Activated CD4-positive, CD25-positive, alpha-beta regulatory T cell treated with anti-CD3 and anti-CD28 coated beads, Interleukin-2, amount 50 U/mL, for 72 hours (primary cell): ENCODE measurements around the gene USP9X.
"Not testable (repeated sequence)": the region's sequence is repeated elsewhere in the genome, so short reads cannot be mapped to it uniquely, and the experiment has no call there.

ENCODE experiments used
- DNase-seq: peaks from one replicate; pipeline ENCODE4 v3.0.0; 2021

USP9X gene, protein sequence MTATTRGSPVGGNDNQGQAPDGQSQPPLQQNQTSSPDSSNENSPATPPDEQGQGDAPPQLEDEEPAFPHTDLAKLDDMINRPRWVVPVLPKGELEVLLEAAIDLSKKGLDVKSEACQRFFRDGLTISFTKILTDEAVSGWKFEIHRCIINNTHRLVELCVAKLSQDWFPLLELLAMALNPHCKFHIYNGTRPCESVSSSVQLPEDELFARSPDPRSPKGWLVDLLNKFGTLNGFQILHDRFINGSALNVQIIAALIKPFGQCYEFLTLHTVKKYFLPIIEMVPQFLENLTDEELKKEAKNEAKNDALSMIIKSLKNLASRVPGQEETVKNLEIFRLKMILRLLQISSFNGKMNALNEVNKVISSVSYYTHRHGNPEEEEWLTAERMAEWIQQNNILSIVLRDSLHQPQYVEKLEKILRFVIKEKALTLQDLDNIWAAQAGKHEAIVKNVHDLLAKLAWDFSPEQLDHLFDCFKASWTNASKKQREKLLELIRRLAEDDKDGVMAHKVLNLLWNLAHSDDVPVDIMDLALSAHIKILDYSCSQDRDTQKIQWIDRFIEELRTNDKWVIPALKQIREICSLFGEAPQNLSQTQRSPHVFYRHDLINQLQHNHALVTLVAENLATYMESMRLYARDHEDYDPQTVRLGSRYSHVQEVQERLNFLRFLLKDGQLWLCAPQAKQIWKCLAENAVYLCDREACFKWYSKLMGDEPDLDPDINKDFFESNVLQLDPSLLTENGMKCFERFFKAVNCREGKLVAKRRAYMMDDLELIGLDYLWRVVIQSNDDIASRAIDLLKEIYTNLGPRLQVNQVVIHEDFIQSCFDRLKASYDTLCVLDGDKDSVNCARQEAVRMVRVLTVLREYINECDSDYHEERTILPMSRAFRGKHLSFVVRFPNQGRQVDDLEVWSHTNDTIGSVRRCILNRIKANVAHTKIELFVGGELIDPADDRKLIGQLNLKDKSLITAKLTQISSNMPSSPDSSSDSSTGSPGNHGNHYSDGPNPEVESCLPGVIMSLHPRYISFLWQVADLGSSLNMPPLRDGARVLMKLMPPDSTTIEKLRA (N-terminal part only)

DNA sequence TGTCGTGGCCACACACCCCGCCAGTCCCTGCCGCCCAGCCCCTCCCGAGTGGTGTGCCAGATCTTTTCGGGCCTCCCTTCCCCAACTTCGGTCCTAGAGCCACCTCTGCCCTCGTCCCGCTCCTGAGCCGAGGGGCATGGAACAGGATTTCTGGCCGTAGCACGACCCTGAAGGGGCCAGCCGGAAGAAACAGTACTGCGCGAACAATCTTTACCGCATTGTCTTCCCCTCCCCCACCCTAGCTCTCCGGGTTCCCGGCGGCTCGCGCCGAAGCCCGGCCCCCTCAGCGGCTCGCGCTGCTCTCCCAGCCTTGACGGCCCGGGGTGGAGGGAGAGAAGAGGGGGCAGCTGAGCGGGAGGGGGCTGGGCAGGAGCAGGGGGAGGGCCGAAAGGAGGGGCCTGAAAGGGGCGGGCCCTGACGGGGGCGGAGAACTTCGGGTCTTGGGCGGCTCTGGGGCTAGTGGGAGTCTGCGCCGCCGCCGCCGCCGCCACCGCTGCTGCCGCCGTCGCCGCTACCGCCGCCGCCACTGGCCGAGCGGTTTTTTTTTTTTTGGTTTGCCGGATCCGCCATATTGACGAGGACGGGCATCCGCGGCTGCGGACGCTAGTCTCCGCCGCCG lies at the start of gene USP9X:
Gene USP9X, plus strand, starts transcription at position 553 of the 619 bp plus-strand sequence. CDS start 38,184 bp downstream, outside the sequence.
- peak; percentile 89 for DNase-seq

DNA sequence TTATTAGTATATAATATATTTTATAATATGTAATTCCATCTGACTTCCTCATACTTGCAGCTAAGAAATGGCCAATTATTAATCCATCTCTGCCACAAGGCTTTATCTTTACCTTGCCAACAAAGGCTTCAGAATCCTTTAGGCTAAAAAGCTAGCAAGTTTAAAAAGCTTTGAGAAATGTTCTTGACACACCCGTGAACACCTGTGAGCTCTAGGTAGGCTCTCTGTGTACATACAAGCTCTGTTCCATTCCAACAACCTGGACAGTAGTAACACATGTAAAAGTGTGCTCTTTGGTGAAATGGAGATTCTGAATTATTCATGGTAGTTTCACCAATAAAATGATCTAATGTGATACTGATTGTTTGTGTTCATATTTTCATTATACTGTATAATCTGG lies 49.7 kb upstream of the USP9X start:
- DNase-seq = no peak

DNA sequence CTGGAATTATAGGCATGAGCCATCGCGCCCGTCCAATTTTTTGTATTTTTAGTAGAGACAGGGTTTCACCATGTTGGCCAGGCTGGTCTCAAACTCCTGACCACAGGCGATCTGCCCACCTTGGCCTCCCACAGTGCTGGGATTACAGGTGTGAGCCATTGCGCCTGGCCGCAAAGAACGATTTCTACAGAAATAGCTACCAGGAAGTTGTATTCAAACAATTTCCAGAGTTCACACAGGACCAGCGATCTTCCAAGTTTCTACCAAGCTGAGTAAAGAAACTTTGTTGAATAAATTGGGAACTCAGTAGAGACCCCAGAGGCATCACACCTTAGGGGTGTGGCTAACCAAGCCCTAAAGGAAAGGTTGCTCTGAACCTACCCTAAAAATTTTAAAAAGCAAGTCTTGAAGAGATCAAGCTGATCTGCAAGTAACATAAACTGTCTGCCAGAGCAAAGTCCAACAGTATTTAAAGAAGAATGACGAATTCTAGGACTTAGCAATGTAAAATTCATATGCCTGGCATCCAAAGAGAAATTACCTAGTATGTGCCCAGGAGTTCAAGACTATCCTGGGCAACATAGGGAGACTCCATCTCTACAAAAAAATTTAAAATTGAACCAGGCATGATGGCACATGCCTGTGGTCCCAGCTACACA lies 48.4 kb upstream of the USP9X start:
- no peak for DNase-seq

DNA sequence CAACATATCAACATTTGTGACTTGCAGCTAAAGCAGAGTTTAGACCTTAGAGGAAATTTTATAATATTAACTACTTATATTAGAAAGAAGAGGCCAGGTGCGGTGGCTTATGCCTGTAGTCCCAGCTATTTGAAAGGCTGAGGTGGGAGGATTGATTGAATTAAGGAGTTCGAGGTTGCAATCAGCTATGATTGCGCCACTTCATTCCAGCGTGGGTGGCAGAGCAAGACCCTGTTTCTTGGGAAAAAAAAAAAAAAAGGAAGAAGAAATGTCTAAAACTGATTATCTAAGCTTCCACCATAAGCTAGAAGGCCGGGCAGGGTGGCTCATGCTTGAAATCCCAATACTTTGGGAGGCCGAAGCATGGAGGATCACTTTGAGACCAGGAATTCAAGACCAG lies 42.0 kb upstream of the USP9X start:
- no peak for DNase-seq

DNA sequence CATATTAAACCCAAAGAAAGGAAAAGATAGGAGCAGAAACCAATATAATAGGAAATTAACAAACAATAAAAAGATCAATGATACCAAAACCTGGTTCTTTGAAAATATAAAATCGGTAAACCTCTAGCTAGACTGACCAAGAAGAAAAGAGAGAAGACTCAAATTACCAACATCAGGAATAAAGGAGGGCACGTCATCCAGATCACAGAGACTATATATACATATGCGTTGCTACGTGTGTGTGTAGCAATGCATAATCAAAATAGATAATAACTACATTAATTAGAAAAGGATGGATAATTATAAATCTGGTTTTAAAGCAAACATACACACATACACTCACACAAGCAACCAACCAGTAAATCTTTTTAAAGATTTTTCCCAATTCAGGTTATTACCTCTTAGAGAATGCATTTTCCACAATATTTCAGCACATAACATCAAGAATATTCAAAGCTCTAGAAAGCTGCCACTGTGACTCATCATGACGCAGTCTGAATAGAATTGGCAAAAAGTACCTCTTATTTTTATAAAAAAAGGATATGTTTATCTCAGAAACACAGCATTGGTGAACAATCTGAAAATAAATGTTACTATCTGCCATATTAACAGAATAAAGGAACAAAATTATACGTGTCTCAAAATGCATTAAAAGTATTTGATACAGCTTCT lies 41.4 kb upstream of the USP9X start:
- DNase-seq = no peak

DNA sequence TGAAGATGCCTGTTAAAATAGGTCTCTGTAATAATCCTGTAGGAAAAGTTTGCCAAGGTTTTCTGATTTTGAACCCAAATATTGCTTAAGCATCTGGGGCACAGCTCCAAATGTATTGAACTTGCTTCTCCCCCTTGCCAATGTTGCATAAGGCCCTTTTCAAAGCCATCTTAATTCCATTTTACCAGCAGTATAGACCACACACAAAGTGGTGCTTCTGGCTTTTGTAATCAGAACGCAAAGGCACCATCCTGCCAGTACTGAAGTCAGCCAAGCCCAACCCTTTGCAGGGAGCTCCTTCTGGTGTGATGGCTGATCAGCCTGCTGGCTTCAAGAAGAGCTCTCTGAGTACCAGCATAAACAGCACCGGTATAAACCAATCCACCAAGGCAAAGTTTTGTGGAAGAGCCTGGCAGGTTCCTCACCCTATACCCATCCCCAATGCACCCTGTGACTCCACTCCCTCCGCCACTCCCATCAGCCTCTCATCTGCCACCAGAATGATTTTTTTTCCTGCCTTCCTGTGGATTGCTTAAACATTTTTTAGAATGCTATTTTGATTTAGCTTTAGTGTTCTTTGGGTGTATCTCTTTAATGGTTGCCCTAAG lies 39.2 kb upstream of the USP9X start:
- DNase-seq = no peak

DNA sequence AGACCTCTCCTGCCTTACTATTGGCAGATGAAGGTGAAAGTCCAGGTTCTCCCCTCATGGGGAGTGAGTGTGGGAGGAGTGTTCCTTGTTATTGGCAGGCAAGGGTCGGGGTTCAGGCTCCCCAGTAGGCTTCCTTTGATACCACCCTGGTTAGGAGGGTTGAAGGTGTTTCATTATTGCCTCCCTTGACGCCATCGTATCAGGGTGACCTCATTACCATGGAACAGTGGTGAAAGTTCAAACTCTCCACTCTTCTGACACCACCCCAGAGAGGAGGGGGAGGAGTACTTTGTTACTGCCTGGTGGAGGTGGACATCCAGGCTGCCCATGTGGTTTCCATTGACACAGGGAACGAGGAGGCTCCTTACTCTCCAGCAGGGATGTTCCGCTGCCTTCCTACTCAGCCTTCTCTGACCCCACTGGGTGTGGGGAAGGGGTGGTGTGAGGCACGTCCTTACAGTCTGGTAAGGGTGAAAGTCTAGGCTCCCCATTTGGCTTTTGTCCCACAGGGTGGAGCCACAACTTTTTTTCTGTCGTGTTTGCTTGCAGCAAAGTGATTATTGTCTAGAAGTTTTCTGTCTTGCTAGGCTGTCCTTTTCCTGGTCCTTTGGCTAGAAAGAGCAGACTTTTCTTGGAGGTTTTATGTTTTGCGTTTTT lies 37.2 kb upstream of the USP9X start:
- no peak for DNase-seq

DNA sequence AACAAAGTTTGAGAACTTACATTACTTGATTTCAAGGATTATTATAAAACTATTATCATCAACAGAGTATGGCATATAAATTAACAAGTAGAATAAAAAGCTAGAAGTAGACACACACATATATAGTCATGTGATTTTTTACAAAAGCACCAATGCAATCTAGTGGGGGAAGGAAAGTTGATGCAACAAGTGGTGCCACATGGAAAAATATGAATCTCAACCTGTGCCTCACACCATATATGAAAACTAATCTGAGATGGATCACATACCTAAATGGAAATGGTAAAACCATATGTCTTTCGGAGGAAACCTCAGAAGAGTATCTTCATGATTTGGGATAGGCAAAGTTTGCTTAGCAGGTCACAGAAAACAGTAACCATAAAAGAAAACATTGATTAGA lies 34.9 kb upstream of the USP9X start:
- no peak for DNase-seq

DNA sequence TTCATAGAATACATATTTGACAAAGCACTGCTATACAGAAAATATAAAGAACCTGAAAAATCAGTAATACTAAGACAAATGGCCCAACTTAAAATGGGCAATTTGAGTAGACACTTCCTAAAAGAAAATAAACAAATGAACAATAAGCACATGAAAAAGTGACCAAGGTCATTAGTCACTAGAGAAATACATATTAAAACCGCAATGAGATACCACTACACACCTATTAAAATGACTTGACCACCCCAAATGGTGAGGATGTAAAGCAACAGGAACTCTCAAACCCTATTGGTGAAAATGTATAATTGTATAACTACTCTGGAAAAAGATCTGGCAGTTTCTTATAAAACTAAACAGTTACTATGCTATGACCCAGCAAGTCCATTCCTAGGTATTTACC lies 34.0 kb upstream of the USP9X start:
- DNase-seq = no peak

DNA sequence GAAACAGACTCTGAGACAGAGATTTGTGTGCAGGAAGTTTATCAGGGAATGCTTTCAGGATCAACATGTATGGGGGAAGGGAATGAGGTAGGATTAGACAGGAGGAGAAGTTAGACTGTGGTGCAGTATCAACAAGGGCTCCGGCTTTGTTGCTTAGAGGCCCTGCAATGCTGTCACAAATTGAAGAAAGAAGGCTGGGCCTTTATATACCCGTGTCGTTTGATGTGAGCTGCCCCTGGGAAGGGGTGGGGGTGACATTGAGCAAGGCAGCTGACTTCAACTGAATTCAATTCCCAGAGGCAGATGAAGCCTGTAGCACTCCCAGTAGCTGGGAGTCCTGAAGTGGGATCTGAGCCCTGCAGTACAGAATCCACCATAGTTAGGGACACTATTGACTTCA lies 29.5 kb upstream of the USP9X start:
- DNase-seq = no peak

DNA sequence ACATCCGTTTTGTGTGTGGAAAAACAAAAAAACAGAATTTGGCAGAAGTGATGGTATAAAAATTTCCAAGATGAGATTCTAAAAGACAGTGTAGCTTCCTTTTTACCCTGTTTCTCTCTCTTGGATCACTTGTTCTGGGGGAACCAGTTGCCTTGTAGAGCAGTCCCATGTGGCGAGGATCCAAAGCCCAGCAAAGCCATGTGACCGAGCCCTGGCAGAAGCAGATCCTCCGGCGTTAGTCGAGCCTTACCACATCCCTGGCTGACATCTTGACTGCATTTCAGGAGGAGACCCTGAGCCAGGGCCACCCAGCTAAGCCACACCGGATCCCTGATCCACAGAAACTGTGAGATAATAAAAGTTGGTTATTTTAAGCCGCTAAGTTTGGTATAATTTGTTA lies 22.0 kb upstream of the USP9X start:
- DNase-seq = not testable (repeated sequence)

DNA sequence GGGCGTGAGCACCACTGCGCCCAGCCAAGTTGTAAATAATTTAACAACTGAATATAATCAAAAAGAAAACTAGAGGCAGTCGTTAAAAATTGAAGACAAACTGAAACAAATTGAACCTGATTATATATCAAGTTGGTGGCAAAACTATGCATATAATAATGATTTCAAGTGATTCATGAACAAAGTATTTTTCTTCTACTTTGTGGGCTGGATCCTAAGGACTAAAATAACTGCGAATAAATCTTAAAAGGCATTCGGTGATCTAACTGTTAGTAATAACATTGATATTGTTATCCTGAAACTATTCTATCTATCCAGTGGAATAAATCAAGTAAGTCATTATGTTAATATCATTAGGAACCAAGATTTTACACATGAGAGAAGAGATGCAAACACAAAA lies 21.2 kb upstream of the USP9X start:
- DNase-seq = no peak

DNA sequence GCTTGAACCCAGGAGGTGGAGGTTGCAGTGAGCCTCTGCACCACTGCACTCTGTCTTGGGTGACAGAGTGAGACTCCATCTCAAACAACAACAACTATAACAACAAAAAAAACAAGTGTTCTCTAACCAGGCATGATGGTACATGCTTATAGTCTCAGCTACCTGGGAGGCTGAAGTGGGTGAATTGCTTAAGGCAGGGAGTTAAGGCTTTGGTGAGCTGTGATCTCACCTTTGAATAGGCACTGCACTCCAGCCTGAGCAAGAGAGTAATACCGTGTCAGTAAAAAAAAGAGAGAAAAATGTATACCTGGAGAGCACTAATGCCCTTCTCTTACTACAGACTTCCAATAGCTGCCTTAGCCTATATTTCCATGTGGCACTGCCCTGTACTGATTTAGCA lies 18.9 kb upstream of the USP9X start:
- no peak for DNase-seq

DNA sequence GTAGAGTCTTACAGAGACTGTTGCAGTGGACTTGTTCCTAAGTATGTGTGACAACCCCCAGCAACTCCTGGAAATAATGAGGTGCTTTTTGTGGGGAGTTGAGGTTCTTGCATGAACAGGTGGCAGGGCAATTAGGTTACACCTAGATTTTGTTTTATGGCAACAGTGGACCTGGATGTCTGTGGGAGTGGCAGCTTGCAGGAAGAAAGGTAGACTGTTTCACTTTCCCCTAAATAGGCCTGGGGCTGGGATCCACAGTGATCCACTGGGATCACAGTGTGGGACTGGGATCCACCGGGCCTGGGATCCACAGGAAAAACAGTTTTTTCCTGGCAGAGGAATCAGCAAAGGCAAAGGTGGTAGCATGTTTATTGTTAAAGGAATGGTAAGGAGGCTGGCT lies 18.3 kb upstream of the USP9X start:
- DNase-seq = no peak

DNA sequence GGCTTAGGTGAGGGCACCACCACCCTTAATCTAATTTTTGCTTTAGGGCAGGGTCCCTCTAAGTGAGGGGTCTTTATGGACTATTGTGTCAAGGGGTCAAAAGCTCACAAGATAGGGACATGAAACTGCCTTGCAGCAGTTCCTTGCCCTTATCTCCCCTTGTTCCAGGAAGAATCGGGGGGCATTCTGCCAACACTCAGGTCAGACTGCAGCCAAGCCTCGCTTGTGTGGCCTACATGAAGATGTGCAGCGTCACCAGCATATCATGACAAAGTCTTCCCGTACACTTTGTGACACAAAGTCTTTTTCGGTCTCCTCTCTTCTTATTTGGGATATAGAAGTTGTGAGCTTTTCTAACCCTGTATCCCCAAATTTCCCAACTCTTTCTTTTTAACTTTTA lies 17.5 kb upstream of the USP9X start:
- no peak for DNase-seq

DNA sequence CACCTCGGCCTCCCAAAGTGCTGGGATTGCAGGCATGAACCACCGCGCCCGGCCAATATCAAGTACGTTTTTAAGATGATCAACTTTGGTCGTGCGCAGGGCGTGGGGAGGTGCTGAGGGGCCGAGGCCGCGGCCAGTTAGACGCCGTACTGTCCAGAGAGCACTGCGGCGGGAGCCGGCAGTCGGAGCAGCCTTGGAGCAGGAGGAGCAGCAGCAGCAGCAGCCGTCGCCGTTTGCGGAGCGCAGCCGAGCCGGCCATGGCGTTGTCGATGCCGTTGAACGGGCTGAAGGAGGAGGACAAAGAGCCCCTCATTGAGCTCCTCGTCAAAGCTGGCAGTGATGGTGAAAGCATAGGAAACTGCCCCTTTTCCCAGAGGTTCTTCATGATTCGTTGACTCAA lies 8.5 kb upstream of the USP9X start:
- DNase-seq = no peak

DNA sequence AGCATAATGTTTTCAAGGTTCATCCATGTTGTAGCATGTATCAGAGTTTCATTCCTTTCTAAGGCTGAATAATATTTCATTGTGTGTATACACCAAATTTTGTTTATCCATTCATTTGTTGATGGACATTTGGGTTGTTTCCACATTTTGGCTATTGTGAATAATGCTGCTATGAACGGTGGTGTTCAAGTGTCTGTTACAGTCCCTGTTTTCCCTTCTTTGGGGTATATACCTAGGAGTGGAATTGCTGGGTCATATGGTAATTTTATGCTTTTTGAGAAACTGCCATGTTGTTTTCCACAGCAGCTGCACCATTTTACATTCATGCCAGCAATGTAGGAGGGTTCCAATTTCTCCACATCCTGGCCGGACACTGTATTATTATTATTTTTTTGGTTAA lies 3.4 kb upstream of the USP9X start:
- DNase-seq = no peak

DNA sequence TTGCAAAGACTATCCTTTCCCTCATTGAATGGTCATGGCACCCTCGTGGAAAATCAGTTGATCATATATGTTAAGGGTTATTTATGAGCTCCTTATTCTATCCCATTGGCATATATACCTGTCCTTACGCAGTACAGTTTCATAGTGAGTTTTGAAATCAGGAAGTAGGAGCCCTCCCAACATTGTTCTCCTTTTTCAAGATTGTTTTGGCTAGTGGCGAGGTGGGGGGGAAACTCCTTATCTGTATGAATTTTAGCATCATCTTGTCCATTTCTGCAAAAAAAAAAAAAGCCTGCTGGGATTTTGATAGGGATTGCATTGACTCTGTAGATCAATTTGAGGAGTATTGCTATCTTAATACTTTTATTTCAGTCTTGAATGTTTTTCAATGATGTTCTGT lies 2.5 kb upstream of the USP9X start:
- DNase-seq = no peak

DNA sequence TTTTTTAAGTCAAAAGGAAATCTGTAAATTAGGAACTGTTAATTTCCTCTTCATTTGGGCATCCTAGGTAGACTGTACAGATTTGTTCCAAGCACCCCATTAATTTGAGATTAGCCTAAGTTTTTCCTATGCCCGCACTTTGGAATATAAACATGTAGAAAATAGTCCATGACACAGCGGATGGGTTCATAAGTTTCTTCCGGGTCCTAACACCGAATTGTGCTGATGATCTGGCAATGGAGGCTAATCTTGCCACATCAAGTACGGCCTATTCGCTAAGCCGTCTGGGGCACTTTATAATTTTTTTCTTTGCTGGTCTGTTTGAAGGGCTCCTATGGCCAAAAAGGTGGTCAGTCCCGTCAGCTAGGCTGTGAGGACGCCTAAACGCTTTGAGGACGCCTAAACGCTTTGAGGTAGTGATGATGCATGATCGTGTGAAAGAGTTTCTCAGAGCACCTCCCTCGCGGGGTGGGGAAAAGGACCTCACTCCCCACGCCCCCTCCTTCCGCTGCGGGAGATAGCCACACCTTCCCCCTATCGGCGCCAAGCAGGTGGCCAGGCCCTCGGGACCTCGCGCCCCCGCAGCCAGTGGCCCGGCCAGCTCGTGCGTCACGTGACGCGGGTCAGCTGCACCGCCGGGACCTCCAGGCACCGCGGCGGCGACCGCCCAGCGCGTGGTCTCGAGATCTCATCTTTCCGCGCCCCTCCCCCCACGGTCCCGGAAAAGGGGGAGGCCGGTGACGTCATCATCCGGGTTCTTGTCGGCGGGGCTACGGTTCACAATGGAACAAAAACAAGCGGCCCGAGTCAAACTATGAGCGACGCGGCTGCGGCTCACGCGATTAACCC lies 977 bp upstream of the USP9X start:
- peak; percentile 99 for DNase-seq

DNA sequence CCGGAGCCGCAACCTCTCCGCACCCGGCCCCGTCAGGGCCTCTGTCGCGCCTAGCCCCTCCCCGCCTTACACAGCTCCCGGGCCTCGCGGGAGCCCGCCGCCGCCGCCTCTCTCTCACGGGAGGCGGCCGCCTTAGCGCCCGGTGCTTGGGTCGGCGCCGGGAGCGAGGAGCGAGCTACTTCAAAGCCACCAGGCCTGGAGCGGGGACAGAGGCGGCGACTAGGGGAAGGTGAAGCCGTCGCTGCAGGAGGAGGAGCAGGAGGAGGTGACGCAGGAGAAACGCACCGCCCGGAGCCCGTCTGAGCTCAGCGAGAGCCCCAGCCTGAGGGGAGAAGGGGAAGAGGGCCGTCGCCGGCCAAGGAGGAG lies 250 bp downstream of the USP9X start:
- peak; percentile 76 for DNase-seq
